Keratinocyte (primary cell): ENCODE measurements around the gene CDK14. TPM values are rescaled to one million over a fixed set of nuclear protein-coding genes. Genes with fewer than 3 reads are reported as not detected.

Experiments
- DNase-seq: peaks from one replicate; pipeline ENCODE4 v3.0.0-alpha.2; 2011; ENCODE audit warnings: low read depth, missing footprints, low spot score
- FAIRE-seq: peaks from 2 replicates; lab custom pipeline; 2011; peaks lifted over from hg19 to GRCh38; lab: Jason Lieb, UNC
- H2AFZ ChIP-seq: 2 replicates; pipeline ENCODE4 v1.6.0; 2012; ENCODE audit warnings: low read length, control low read depth, inconsistent platforms; ENCODE audit not compliant: control insufficient read depth
- H3K27ac ChIP-seq: 2 replicates; pipeline ENCODE4 v1.5.1; 2011; ENCODE audit warnings: low read length; ENCODE audit not compliant: control insufficient read depth, insufficient read depth
- H3K27me3 ChIP-seq: 3 replicates; pipeline ENCODE4 v1.6.0; 2011; ENCODE audit warnings: low read length; ENCODE audit not compliant: control insufficient read depth, insufficient read depth; ENCODE audit errors: extremely low read depth
- H3K36me3 ChIP-seq, 2 experiments: 2 replicates in 1 of 2; 3 replicates in 1 of 2; pipeline ENCODE4 v1.5.1; 2011; ENCODE audit warnings: low read length in 2 of 2, mild to moderate bottlenecking in 1 of 2; ENCODE audit not compliant: control insufficient read depth in 2 of 2, insufficient read depth in 2 of 2; ENCODE audit errors: extremely low read depth in 1 of 2
- H3K4me1 ChIP-seq: 3 replicates; pipeline ENCODE4 v1.5.1; 2011; ENCODE audit warnings: low read length; ENCODE audit not compliant: control insufficient read depth, insufficient read depth; ENCODE audit errors: extremely low read depth
- H3K4me2 ChIP-seq: 3 replicates; pipeline ENCODE4 v1.6.0; 2011; ENCODE audit warnings: low read depth, low read length; ENCODE audit not compliant: control insufficient read depth, insufficient read depth; ENCODE audit errors: extremely low read depth
- H3K4me3 ChIP-seq, 3 experiments: fragments of 200-600 bp in 1 of 3; sonication (generic) in 1 of 3; 2 replicates in 2 of 3; 3 replicates in 1 of 3; pipeline ENCODE4 v1.5.1; 2011 to 2016; ENCODE audit warnings: low read length in 3 of 3, mild to moderate bottlenecking in 3 of 3, control low read depth in 2 of 3, inconsistent platforms in 1 of 3, low read depth in 1 of 3, mixed read lengths in 1 of 3, mixed run types in 1 of 3, moderate library complexity in 1 of 3; ENCODE audit not compliant: control insufficient read depth in 2 of 3, insufficient read depth in 2 of 3; ENCODE audit errors: extremely low read depth in 1 of 3
- H3K79me2 ChIP-seq: 2 replicates; pipeline ENCODE4 v1.6.0; 2012; ENCODE audit warnings: low read length; ENCODE audit not compliant: control insufficient read depth, insufficient read depth
- H3K9ac ChIP-seq: 3 replicates; pipeline ENCODE4 v1.6.0; 2011; ENCODE audit warnings: low read length; ENCODE audit not compliant: control insufficient read depth, insufficient read depth; ENCODE audit errors: extremely low read depth
- H3K9me1 ChIP-seq: 3 replicates; pipeline ENCODE4 v1.6.0; 2011; ENCODE audit warnings: low read length; ENCODE audit not compliant: control insufficient read depth, insufficient read depth; ENCODE audit errors: extremely low read depth
- H3K9me3 ChIP-seq: 2 replicates; pipeline ENCODE4 v1.5.1; 2012; ENCODE audit warnings: low read depth, low read length; ENCODE audit not compliant: control insufficient read depth
- H4K20me1 ChIP-seq: 3 replicates; pipeline ENCODE4 v1.6.0; 2011; ENCODE audit warnings: low read length; ENCODE audit not compliant: control insufficient read depth, insufficient read depth; ENCODE audit errors: extremely low read depth
- EZH2 ChIP-seq: IDR thresholded peaks from one replicate; pipeline ENCODE4 v1.6.1; 2012; ENCODE audit warnings: inconsistent platforms, mild to moderate bottlenecking, low read length, moderate library complexity
- dilution Hi-C: fragments of 300-500 bp; cut with MboI; formaldehyde crosslinking; loops from one replicate; pipeline ENCODE4 v1.7.0; 2020; ENCODE audit warnings: low sequenced_read_pairs; ENCODE audit not compliant: extremely low pct_ligation_motif_present
- polyA plus RNA-seq, 5 experiments: library from polyadenylated mRNA; depleted of rRNA in 3 of 5; stranded (reverse) in 3 of 5; stranded (forward) in 1 of 5; unstranded in 1 of 5; fragments of >200 nt; gene quantifications; 1 replicate in 1 of 5; 2 replicates in 3 of 5; 3 replicates in 1 of 5; pipeline versions ENCODE4 v1.2.1 to v1.2.3, GENCODE V29; 2011 to 2012; ENCODE audit warnings: missing spikeins in 2 of 5, low read depth in 1 of 5, low replicate concordance in 1 of 5
- TF ChIP-seq, protein P1 (sequence below), 3 experiments: IDR thresholded peaks in 1 of 3; conservative IDR thresholded peaks in 1 of 3; optimal IDR thresholded peaks in 1 of 3; 2 replicates in 2 of 3; 3 replicates in 1 of 3; pipeline versions ENCODE3 to v1.5.1; 2011; ENCODE audit warnings: low read length in 3 of 3, mild to moderate bottlenecking in 3 of 3, moderate library complexity in 2 of 3, control low read depth in 1 of 3, inconsistent platforms in 1 of 3; ENCODE audit not compliant: insufficient read depth in 2 of 3; ENCODE audit errors: extremely low read depth in 1 of 3

CDK14 gene
- polyA plus RNA-seq, 1 donor (not counting 4 experiments of a cell fraction or from before 2014, with no cell fraction given), result 4.0 TPM

DNA sequence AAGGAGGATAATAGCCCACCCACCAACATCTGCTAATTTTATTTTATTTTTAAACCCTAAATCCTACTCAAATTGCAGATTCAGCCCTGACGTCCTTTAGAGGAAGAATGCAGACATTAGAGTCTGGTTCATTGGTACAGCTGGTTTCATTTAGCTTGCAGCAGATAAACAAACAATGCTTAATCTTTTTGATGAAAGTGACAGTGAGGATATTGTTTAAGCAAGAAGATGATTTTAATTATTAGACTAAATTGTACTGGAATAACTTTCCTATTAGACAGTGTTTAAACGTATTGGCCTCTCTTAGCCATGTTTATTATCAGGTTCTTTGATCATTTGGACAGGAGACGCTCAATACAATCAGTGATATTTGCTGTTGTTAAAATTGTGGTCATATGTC, 164.8 kb downstream of the CDK14 start:
- Histone ChIP-seq H3K9me3 (no peaks in the 10 kb centered on the region), H3K4me1 (no peaks in the 10 kb centered on the region), H3K27ac (no peak overlapping the region), H4K20me1 (no peaks in the 10 kb centered on the region), H3K4me2 (no peak overlapping the region), H2AFZ (no peak overlapping the region), H3K36me3 (no peaks in the 10 kb centered on the region), H3K4me3 (no peak overlapping the region), H3K9me1 (no peaks in the 10 kb centered on the region), H3K27me3 (no peaks in the 10 kb centered on the region), H3K9ac (no peak overlapping the region), H3K79me2 (no peaks in the 10 kb centered on the region)
- DNase-seq (no peak), FAIRE-seq (no peak)
- TF ChIP-seq, protein P1, sequence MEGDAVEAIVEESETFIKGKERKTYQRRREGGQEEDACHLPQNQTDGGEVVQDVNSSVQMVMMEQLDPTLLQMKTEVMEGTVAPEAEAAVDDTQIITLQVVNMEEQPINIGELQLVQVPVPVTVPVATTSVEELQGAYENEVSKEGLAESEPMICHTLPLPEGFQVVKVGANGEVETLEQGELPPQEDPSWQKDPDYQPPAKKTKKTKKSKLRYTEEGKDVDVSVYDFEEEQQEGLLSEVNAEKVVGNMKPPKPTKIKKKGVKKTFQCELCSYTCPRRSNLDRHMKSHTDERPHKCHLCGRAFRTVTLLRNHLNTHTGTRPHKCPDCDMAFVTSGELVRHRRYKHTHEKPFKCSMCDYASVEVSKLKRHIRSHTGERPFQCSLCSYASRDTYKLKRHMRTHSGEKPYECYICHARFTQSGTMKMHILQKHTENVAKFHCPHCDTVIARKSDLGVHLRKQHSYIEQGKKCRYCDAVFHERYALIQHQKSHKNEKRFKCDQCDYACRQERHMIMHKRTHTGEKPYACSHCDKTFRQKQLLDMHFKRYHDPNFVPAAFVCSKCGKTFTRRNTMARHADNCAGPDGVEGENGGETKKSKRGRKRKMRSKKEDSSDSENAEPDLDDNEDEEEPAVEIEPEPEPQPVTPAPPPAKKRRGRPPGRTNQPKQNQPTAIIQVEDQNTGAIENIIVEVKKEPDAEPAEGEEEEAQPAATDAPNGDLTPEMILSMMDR (optimal IDR thresholded peaks at IDR 0.05 in 1 of 3, IDR thresholded peaks at IDR 0.05 in 1 of 3, conservative IDR thresholded peaks at IDR 0.05 in 1 of 3; ENCODE audit: extremely low read depth in 1 of 3, insufficient read depth in 2 of 3, low read length in 3 of 3), result no peak
- no peak for TF ChIP-seq EZH2
- dilution Hi-C loops, result no loop called here

DNA sequence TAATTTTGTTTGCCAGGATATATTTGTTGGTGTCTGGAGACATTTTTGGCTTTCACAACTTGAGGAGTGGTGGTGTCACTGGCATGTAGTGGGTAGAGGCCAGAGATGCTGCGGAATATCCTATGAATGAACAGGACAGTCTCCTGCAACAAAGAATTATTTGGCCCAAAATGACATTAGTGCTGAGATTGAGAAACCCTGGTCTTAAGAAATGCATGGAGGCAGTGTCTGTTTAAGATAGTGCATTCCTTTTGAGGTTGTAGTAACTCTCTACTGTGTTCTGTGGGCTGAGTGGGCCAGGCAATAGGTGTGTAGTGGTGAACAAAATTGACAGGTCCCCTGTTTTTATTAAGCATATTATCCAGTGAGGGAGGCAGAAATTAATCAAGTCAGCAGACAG, 165.5 kb downstream of the CDK14 start:
- Histone ChIP-seq H3K36me3 (no peaks in the 10 kb centered on the region), H3K9me1 (no peaks in the 10 kb centered on the region), H2AFZ (no peak overlapping the region), H3K4me2 (no peak overlapping the region), H3K27me3 (no peaks in the 10 kb centered on the region), H3K79me2 (no peaks in the 10 kb centered on the region), H3K27ac (no peak overlapping the region), H3K9ac (no peak overlapping the region), H3K4me1 (no peaks in the 10 kb centered on the region), H3K4me3 (no peak overlapping the region), H3K9me3 (no peaks in the 10 kb centered on the region), H4K20me1 (no peaks in the 10 kb centered on the region)
- no peak for DNase-seq
- no peak for TF ChIP-seq EZH2
- TF ChIP-seq, protein P1 (optimal IDR thresholded peaks at IDR 0.05 in 1 of 3, IDR thresholded peaks at IDR 0.05 in 1 of 3, conservative IDR thresholded peaks at IDR 0.05 in 1 of 3; ENCODE audit: extremely low read depth in 1 of 3, insufficient read depth in 2 of 3, low read length in 3 of 3), result no peak
- FAIRE-seq, result no peak
- dilution Hi-C loops, result no loop called here
